ENCODE measurements around the gene IFI27L1. TPM values are rescaled to one million over a fixed set of nuclear protein-coding genes. Genes with fewer than 3 reads are reported as not detected.

The IFI27L1 gene
- total RNA-seq, 1 experiment from 2014 or later, result 27.6 TPM

DNA sequence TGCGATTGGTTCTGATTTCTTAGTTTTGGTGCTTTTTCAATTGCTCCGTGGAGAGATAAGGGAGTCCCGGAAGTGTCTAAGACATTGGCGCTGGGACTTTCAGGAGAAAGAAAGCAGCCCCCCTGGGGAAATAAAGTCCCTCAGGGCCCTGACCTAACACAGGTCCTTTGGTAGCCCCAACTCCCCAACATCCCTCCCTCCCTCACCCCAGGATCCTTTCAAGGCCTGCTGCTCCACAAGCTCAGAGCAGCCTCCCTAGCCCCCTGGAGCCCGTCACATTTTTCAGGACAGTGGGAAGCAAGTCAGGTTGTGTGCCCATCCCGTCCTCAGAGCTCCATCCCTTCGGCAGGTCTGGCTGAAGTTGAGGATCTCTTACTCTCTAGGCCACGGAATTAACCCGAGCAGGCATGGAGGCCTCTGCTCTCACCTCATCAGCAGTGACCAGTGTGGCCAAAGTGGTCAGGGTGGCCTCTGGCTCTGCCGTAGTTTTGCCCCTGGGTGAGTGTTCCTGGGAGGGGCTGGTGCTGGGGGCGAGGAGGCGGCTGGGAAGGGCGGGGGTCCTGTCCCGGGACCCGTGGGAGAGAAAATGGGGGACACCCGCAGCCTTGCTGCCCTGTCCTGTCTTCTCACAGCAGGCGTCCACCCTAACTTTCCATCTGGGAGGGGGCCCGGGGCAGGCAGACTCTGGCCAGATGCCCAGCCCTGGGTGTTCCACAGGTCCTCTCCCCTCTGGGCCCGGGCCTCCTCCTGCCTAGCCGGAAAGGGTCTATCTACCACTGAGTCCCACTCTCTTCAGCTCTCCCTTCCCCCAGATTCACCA lies 30.4 kb downstream of the IFI27L1 start:
- ChIA-PET POLR2A (no interaction called here), CTCF (interaction anchor here (2.2 to 3.0 kb wide), 2 partner anchors 25 to 75 kb away, joined by 5 to 14 read pairs; no protein-coding TSS in a partner anchor)
- H3K36me3 Mint-ChIP-seq, result no peaks in the 10 kb centered on the region
- H3K9me3 Mint-ChIP-seq, result no peaks in the 10 kb centered on the region
- H3K4me3 Mint-ChIP-seq, result no peak overlapping the region
- peaks cover 2% of the 10 kb centered on the region; the same call in 1 of the 2 replicates for H3K27me3 Mint-ChIP-seq (ENCODE audit: low read depth)
- H3K27ac Mint-ChIP-seq, result no peak overlapping the region
- no peak for ATAC-seq
- TF ChIP-seq, protein P1, sequence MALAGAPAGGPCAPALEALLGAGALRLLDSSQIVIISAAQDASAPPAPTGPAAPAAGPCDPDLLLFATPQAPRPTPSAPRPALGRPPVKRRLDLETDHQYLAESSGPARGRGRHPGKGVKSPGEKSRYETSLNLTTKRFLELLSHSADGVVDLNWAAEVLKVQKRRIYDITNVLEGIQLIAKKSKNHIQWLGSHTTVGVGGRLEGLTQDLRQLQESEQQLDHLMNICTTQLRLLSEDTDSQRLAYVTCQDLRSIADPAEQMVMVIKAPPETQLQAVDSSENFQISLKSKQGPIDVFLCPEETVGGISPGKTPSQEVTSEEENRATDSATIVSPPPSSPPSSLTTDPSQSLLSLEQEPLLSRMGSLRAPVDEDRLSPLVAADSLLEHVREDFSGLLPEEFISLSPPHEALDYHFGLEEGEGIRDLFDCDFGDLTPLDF (CRISPR knock-in tag; IDR thresholded peaks at IDR 0.05), result no peak
- TF ChIP-seq, protein P2, sequence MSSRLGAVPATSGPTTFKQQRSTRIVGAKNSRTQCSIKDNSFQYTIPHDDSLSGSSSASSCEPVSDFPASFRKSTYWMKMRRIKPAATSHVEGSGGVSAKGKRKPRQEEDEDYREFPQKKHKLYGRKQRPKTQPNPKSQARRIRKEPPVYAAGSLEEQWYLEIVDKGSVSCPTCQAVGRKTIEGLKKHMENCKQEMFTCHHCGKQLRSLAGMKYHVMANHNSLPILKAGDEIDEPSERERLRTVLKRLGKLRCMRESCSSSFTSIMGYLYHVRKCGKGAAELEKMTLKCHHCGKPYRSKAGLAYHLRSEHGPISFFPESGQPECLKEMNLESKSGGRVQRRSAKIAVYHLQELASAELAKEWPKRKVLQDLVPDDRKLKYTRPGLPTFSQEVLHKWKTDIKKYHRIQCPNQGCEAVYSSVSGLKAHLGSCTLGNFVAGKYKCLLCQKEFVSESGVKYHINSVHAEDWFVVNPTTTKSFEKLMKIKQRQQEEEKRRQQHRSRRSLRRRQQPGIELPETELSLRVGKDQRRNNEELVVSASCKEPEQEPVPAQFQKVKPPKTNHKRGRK (CRISPR knock-in tag; IDR thresholded peaks at IDR 0.05; ENCODE audit: borderline replicate concordance), result no peak
- no peak for TF ChIP-seq MXD4 (CRISPR knock-in tag; IDR thresholded peaks at IDR 0.05; ENCODE audit: borderline replicate concordance)
- TF ChIP-seq, protein P3, sequence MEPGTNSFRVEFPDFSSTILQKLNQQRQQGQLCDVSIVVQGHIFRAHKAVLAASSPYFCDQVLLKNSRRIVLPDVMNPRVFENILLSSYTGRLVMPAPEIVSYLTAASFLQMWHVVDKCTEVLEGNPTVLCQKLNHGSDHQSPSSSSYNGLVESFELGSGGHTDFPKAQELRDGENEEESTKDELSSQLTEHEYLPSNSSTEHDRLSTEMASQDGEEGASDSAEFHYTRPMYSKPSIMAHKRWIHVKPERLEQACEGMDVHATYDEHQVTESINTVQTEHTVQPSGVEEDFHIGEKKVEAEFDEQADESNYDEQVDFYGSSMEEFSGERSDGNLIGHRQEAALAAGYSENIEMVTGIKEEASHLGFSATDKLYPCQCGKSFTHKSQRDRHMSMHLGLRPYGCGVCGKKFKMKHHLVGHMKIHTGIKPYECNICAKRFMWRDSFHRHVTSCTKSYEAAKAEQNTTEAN (CRISPR knock-in tag; IDR thresholded peaks at IDR 0.05), result no peak
- TF ChIP-seq, protein P4, sequence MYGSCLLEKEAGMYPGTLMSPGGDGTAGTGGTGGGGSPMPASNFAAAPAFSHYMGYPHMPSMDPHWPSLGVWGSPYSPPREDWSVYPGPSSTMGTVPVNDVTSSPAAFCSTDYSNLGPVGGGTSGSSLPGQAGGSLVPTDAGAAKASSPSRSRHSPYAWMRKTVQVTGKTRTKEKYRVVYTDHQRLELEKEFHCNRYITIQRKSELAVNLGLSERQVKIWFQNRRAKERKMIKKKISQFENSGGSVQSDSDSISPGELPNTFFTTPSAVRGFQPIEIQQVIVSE (CRISPR knock-in tag; IDR thresholded peaks at IDR 0.05; ENCODE audit: borderline replicate concordance), result no peak
- TF ChIP-seq NFE2L1 (CRISPR knock-in tag; IDR thresholded peaks at IDR 0.05), result no peak
- no peak for TF ChIP-seq ESRRA (CRISPR knock-in tag; IDR thresholded peaks at IDR 0.05; ENCODE audit: borderline replicate concordance)
- TF ChIP-seq KAT7 (CRISPR knock-in tag; IDR thresholded peaks at IDR 0.05; ENCODE audit: borderline replicate concordance), result no peak
- TF ChIP-seq TEAD4 (CRISPR knock-in tag; IDR thresholded peaks at IDR 0.05), result no peak
- no peak for TF ChIP-seq TP53 (CRISPR knock-in tag; IDR thresholded peaks at IDR 0.05)
- TF ChIP-seq ZNF232 (CRISPR knock-in tag; IDR thresholded peaks at IDR 0.05), result no peak
- TF ChIP-seq, protein P5, sequence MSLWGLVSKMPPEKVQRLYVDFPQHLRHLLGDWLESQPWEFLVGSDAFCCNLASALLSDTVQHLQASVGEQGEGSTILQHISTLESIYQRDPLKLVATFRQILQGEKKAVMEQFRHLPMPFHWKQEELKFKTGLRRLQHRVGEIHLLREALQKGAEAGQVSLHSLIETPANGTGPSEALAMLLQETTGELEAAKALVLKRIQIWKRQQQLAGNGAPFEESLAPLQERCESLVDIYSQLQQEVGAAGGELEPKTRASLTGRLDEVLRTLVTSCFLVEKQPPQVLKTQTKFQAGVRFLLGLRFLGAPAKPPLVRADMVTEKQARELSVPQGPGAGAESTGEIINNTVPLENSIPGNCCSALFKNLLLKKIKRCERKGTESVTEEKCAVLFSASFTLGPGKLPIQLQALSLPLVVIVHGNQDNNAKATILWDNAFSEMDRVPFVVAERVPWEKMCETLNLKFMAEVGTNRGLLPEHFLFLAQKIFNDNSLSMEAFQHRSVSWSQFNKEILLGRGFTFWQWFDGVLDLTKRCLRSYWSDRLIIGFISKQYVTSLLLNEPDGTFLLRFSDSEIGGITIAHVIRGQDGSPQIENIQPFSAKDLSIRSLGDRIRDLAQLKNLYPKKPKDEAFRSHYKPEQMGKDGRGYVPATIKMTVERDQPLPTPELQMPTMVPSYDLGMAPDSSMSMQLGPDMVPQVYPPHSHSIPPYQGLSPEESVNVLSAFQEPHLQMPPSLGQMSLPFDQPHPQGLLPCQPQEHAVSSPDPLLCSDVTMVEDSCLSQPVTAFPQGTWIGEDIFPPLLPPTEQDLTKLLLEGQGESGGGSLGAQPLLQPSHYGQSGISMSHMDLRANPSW (CRISPR knock-in tag; conservative IDR thresholded peaks at IDR 0.05; ENCODE audit: low read depth), result no peak
- TF ChIP-seq TEAD1 (CRISPR knock-in tag; IDR thresholded peaks at IDR 0.05), result no peak
- TF ChIP-seq, protein P6, sequence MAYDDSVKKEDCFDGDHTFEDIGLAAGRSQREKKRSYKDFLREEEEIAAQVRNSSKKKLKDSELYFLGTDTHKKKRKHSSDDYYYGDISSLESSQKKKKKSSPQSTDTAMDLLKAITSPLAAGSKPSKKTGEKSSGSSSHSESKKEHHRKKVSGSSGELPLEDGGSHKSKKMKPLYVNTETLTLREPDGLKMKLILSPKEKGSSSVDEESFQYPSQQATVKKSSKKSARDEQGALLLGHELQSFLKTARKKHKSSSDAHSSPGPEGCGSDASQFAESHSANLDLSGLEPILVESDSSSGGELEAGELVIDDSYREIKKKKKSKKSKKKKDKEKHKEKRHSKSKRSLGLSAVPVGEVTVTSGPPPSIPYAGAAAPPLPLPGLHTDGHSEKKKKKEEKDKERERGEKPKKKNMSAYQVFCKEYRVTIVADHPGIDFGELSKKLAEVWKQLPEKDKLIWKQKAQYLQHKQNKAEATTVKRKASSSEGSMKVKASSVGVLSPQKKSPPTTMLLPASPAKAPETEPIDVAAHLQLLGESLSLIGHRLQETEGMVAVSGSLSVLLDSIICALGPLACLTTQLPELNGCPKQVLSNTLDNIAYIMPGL (CRISPR knock-in tag; IDR thresholded peaks at IDR 0.05), result no peak
- DNase-seq (ENCODE audit: low spot score), result no peak
- H3K4me1 Mint-ChIP-seq, result peaks cover 14% of the 10 kb centered on the region; the same call in 1 of the 2 replicates

Measured in WTC11 (cell line).